ENCODE results near the gene TFDP2. TPM values are rescaled to one million over a fixed set of nuclear protein-coding genes. Genes with fewer than 3 reads are reported as not detected.

TFDP2 gene, protein sequence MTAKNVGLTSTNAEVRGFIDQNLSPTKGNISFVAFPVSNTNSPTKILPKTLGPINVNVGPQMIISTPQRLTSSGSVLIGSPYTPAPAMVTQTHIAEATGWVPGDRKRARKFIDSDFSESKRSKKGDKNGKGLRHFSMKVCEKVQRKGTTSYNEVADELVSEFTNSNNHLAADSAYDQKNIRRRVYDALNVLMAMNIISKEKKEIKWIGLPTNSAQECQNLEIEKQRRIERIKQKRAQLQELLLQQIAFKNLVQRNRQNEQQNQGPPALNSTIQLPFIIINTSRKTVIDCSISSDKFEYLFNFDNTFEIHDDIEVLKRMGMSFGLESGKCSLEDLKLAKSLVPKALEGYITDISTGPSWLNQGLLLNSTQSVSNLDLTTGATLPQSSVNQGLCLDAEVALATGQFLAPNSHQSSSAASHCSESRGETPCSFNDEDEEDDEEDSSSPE
- total RNA-seq (ENCODE audit: low replicate concordance): 18.0 and 18.1 TPM in 2 replicates

DNA sequence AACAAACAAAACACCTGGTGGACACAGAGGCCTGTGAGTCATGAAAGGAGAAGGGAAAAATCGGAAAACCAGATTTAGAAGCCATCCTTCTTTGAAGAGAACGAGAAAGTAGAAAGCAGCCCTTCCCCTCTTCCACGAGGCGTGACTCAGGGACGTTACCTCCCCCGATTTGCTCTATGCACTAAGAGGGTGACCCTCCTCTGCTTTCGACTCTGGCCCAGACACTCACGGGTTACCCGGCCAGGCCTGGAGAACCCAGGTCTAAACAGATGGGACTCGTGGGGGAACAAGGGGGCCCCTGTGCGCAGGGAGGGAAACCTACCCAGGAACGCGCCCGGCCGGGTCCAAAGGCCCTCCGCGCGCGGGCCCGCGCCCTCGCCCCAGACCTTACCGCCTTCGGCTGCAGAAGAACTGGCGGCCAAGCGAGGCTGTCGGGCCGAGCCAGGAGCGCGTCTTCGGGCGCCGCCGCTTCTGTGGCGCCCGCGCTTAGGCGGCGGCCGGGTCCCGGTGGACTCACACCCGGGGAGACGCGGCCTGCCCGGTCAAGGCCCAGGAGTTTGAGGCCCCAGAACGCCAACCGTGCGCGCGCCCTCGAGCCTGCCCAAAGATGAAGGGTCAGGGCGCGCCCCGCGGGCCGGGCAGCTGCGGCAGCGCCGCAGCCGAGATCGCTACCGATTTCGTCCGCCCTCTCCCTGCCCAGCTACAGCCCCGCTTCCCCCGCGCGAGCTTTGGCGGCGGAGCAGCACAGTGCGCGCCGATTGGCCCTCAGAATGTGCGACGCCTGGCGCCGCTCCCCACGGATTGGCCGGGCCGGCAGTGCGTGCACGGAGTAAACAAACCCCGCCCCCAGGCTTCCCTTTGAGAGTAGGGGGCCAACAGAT, at the start of gene TFDP2:
Gene TFDP2, minus strand, starts transcription at position 753 of the 881 bp plus-strand sequence. CDS start 47,795 bp downstream, outside the sequence.

Other genes starting within 250 kb of the TFDP2 start
- gene GK5, start 76.0 kb upstream of the TFDP2 start, total RNA-seq (ENCODE audit: low replicate concordance): 5.7 and 7.8 TPM in 2 replicates